ENCODE results near the gene VTCN1.

DNA sequence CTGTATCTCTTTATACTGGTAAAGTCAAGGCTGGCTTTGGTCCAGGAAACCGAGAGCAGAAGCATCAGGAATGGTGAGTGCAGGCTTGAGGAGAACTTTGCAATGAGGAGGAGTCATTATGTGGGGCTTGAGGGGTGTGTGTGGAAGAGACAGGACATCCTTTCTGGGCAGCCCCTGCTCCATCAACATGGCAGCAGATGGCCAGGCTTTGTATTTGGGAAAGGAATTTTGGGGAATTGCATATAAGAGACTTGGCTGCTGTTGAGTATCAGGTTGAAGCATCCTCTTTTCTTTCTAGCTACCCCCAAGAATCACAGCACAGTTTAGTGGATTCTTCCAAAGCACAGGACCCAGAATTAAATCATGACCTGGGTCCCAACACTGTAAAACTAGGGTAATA is 33.4 kb downstream of the VTCN1 start:
- TF ChIP-seq POLR2AphosphoS5 (IDR thresholded peaks at IDR 0.05; ENCODE audit: low read depth, low read length): no peak
- no peak for TF ChIP-seq POLR2A (IDR thresholded peaks at IDR 0.05; ENCODE audit: low read depth, low read length)
- TF ChIP-seq POU2F2 (IDR thresholded peaks at IDR 0.05; ENCODE audit: low read depth, low read length): no peak
- no peak for TF ChIP-seq TAF1 (IDR thresholded peaks at IDR 0.05; ENCODE audit: low read depth, low read length)
- no peak for TF ChIP-seq PAX5 (IDR thresholded peaks at IDR 0.05; ENCODE audit: insufficient read depth, low read length, severe bottlenecking)
- no peak for TF ChIP-seq SPI1 (IDR thresholded peaks at IDR 0.05; ENCODE audit: low read depth, low read length)
